GM21737 (cell line): ENCODE data around the gene DGKB.

Source experiments
- ATAC-seq: cut with Tn5 transposase; IDR thresholded peaks from one replicate; pipeline ENCODE4 v1.9.1; 2021; ENCODE audit warnings: mild to moderate bottlenecking, moderate library complexity; ENCODE audit not compliant: unreplicated experiment

Gene DGKB

GRCh38 chr7:14902589-14903067 lies at the start of gene DGKB:
TSS of gene DGKB (minus strand) at chr7:14902751.
- no peak for ATAC-seq

- ATAC-seq, result no peak
Observed at GRCh38 chr7:14950013-14950412, 47.5 kb upstream of the DGKB start.

- ATAC-seq, result no peak
Observed at GRCh38 chr7:14938181-14938580, 35.6 kb upstream of the DGKB start.

- ATAC-seq, result no peak
Observed at GRCh38 chr7:14937581-14937980, 35.0 kb upstream of the DGKB start.

GRCh38 chr7:14936554-14936953 lies 34.0 kb upstream of the DGKB start:
- ATAC-seq, result no peak

- no peak for ATAC-seq
Observed at GRCh38 chr7:14934839-14935238, 32.3 kb upstream of the DGKB start.

- ATAC-seq, result no peak
Observed at GRCh38 chr7:14931511-14932215, 29.1 kb upstream of the DGKB start.

GRCh38 chr7:14924398-14924797 lies 21.8 kb upstream of the DGKB start:
- no peak for ATAC-seq

GRCh38 chr7:14911077-14911476 lies 8.5 kb upstream of the DGKB start:
- ATAC-seq, result no peak

- ATAC-seq, result no peak
Observed at GRCh38 chr7:14908697-14909096, 6.1 kb upstream of the DGKB start.

GRCh38 chr7:14905764-14906163 lies 3.2 kb upstream of the DGKB start:
- no peak for ATAC-seq

GRCh38 chr7:14900051-14900450 lies 2.5 kb downstream of the DGKB start:
- no peak for ATAC-seq

GRCh38 chr7:14899030-14899429 lies 3.5 kb downstream of the DGKB start:
- no peak for ATAC-seq

GRCh38 chr7:14896461-14896860 lies 6.1 kb downstream of the DGKB start:
- no peak for ATAC-seq

GRCh38 chr7:14894826-14895225 lies 7.7 kb downstream of the DGKB start:
- no peak for ATAC-seq

- ATAC-seq, result no peak
Observed at GRCh38 chr7:14892961-14893360, 9.6 kb downstream of the DGKB start.

- ATAC-seq, result no peak
Observed at GRCh38 chr7:14891289-14891688, 11.3 kb downstream of the DGKB start.

GRCh38 chr7:14888962-14889361 lies 13.6 kb downstream of the DGKB start:
- no peak for ATAC-seq

GRCh38 chr7:14886533-14886932 lies 16.0 kb downstream of the DGKB start:
- ATAC-seq, result no peak

- no peak for ATAC-seq
Observed at GRCh38 chr7:14875941-14876587, 26.5 kb downstream of the DGKB start.

- ATAC-seq, result no peak
Observed at GRCh38 chr7:14871880-14872279, 30.7 kb downstream of the DGKB start.

GRCh38 chr7:14870394-14870793 lies 32.2 kb downstream of the DGKB start:
- ATAC-seq, result no peak

- ATAC-seq, result no peak
Observed at GRCh38 chr7:14868937-14869336, 33.6 kb downstream of the DGKB start.
